Measurements from ENCODE around the gene RPS14. TPM values are rescaled to one million over a fixed set of nuclear protein-coding genes. Genes with fewer than 3 reads are reported as not detected.

Gene RPS14
- total and polyA plus RNA-seq, 8 donors, result 1,164 to 2,138 (median 1,539) TPM

DNA sequence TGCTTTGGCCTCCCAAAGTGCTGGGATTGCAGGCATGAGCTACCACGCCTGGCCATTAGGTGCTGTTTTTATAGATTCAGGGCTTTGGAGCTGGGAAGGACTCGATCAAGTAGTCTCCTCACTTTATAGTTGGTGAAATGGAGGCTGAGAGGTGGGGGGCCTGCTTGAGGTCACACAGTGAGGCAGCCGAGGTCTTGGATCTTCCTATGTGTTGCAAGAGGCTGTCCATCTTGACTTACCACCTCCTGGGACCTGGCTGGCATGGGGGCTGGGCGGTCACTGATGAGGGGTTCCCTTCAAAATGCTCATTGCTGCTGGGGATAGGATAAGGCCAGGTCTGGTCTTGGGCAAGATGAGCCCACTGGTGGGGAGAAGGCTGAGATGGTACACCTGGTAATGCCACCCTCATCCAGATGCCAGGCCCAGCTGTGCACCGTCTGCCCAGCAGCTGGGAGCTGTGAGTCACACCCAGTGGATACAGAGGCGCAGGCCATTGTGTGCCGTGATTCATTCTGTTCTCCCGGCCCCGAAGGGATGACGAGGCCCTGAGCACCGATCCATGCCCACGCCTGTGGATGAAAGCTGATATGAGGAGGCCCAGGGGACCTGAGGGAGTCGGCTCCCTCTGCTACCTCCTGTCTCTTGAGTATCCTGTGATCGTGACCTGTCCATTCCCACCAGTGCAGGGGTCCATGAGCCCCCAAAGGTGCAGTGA, 47.9 kb upstream of the RPS14 start:
- Histone ChIP-seq H3K27me3 (no peaks in the 10 kb centered on the region), H3K9me3 (no peaks in the 10 kb centered on the region), H3K27ac (peak overlapping the region in 1 of 4 donors; percentile 39), H3K4me1 (peaks cover 11 to 22% (median 18%) of the 10 kb centered on the region in 3 donors), H3K4me3 (no peak overlapping the region), H3K36me3 (no peaks in the 10 kb centered on the region)
- peak in 1 of 6 donors; percentile 48 for DNase-seq
- 74% methylated on average over 14 of the region's 14 CpGs for WGBS, 2 donors
- TF ChIP-seq CTCF (IDR thresholded peaks at IDR 0.05), result no peak
- intact Hi-C loops (cut with DNase I), result no loop called here
- FAIRE-seq, result no peak
- ATAC-seq, result peak in 3 of 4 donors; percentile 52 to 79 (median 70)

DNA sequence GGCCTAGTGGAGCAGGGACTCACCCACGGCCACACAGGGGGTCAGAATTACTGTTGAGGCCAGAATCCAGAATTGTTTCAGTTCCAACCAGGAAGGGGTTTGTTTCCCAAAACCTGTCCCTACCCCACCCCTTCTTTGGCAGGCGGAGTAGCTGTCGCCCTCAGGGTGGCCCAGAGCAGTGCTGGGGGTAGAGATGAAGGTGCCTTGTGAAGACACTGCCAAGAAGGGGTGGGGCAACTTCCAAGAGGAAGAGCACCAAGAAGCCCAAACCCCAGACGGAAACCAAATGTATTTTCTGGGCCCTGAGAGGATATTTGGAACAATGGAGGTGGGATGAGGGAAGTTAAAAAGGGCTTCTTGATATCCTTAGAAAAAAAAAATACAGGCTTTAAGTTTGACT, 47.0 kb upstream of the RPS14 start:
- Histone ChIP-seq H3K27me3 (no peaks in the 10 kb centered on the region), H3K36me3 (no peaks in the 10 kb centered on the region), H3K4me3 (no peak overlapping the region), H3K9me3 (no peaks in the 10 kb centered on the region), H3K4me1 (peaks cover 11 to 22% (median 19%) of the 10 kb centered on the region in 3 donors), H3K27ac (no peak overlapping the region)
- FAIRE-seq (no peak), ATAC-seq (no peak), DNase-seq (no peak)
- intact Hi-C loops (cut with DNase I), result no loop called here
- 77 to 79% methylated on average over 4 of the region's 4 CpGs for WGBS, 2 donors
- no peak for TF ChIP-seq CTCF (IDR thresholded peaks at IDR 0.05)

DNA sequence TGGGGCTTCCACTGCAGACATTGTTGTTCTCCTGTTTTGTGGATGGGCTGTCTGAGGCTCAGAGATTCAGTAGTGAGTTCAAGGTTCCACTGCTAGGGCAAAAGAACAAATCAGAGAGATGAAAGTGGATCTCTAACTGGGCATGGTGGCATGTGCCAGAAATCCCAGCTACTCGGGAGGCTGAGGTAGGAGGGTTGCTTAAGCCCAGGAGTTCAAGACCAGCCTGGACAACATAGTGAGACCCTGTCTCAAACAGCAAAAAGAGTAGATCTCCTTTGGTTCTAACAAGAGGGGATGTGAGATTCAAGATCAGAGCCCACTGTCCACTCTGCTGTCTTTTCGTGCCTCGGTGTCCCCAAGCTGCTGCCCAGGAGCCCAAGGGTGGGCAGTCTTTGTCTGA, 46.6 kb upstream of the RPS14 start:
- H3K4me1 ChIP-seq, result peaks cover 10 to 24% (median 22%) of the 10 kb centered on the region in 3 donors
- no peak for TF ChIP-seq CTCF (IDR thresholded peaks at IDR 0.05)
- H3K36me3 ChIP-seq, result no peaks in the 10 kb centered on the region
- H3K27ac ChIP-seq, result no peak overlapping the region
- H3K4me3 ChIP-seq, result no peak overlapping the region
- WGBS, 2 donors, result 86 to 87% methylated on average over 3 of the region's 3 CpGs
- DNase-seq (no peak), FAIRE-seq (no peak), ATAC-seq (no peak)
- H3K9me3 ChIP-seq, result no peaks in the 10 kb centered on the region
- intact Hi-C loops (cut with DNase I), result no loop called here
- no peaks in the 10 kb centered on the region for H3K27me3 ChIP-seq

- H3K27me3 ChIP-seq, result no peaks in the 10 kb centered on the region
- no peak for ATAC-seq
- no peak overlapping the region for H3K4me3 ChIP-seq
- no peak for TF ChIP-seq CTCF (IDR thresholded peaks at IDR 0.05)
- no peak for DNase-seq
- no peak for FAIRE-seq
- intact Hi-C loops (cut with DNase I), result no loop called here
- H3K4me1 ChIP-seq, result peaks cover 16 to 48% (median 25%) of the 10 kb centered on the region in 3 donors
- no peaks in the 10 kb centered on the region for H3K36me3 ChIP-seq
- no peaks in the 10 kb centered on the region for H3K9me3 ChIP-seq
- H3K27ac ChIP-seq, result no peak overlapping the region
- WGBS, 2 donors, result 76 to 77% methylated on average over 6 of the region's 6 CpGs
Observed at GRCh38 chr5:150492621-150493020, 43.1 kb upstream of the RPS14 start.

DNA sequence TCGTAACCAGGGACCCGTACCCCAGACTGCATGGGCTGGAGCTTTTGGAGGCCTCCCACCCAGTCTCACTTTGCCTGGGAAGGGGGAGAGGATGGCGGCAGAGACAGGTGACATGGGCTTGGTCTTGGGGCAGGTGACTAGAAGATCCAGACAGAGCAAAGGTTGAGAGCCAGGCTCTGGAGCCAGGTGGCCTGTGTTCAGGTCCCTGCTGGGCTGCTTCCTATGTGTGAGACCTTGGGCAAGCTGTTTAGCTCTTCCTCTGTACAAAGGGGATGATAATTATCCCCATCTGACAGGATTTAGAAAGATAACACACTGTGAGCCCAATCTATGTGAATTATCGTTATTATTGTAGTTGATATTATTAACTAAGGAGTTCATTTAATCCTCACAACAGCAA, 42.3 kb upstream of the RPS14 start:
- peaks cover 15 to 54% (median 32%) of the 10 kb centered on the region in 3 donors for H3K4me1 ChIP-seq
- H3K4me3 ChIP-seq, result no peak overlapping the region
- no peaks in the 10 kb centered on the region for H3K9me3 ChIP-seq
- TF ChIP-seq CTCF (IDR thresholded peaks at IDR 0.05), result no peak
- intact Hi-C loops (cut with DNase I), result no loop called here
- H3K27me3 ChIP-seq, result no peaks in the 10 kb centered on the region
- WGBS, 2 donors, result 65 to 68% methylated on average over 4 of the region's 4 CpGs
- no peaks in the 10 kb centered on the region for H3K36me3 ChIP-seq
- FAIRE-seq, result no peak
- no peak for DNase-seq
- H3K27ac ChIP-seq, result no peak overlapping the region
- ATAC-seq, result no peak

Data from pancreas (tissue), 10 donors.